ENCODE results near the gene ZNF678. TPM values are rescaled to one million over a fixed set of nuclear protein-coding genes. Genes with fewer than 3 reads are reported as not detected.

Gene ZNF678
- total and polyA plus RNA-seq, 11 donors = 0.99 to 6.0 (median 3.1) TPM

DNA sequence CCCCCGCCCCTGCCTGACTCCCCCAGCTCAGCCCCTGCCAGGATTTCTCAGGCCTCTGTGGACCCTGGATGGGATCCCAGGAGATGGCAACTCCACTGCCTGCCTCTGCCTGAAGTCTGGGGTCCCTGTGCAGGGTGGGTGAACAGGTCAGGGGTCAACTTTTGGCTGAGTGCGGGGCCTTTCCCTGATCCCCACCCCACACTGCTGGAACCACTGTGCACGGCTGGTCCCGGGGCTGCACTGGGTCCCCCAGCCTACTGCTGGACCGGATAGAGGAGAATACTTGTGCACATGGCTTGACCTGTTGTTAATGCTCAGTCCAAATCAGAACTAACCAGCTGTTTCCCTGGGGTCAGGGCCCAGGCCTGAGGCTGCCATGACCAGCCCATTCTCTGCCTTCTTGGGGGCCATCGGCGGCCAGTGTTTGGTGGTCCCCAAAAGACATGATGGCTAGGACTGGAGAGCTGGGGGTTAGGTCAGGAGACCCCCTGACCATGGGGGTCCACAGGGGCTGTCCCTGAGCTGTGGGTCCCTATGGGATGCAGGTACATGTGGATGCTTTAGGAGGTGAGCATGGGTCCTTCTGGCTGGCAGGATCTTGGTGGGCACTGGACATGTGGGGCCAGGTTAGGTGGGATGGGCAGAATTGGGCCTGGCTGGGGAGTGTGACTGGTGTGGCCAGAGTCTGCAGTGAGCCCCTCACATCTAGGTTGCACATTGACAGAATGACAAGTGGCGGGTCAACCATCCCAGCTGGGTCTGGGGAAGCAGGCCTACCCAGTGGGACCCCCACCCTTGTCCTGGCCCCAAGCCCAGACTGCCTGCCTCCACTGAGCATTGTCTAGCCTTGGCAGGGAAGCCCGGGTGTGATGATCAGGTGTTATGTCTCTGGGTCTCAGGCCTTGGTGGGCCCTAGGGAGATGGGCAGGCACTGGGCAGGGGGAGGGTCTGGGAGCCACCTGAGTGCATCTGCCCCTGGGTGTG, 19.0 kb upstream of the ZNF678 start:
- WGBS, 4 donors = 82 to 100% (median 95%) methylated on average over 2 to 9 of the region's 9 CpGs
- DNase-seq = peak in 1 of 5 donors; percentile 26
- Histone ChIP-seq H3K4me3 (no peak overlapping the region), H3K27ac (no peak overlapping the region), H3K36me3 (no peaks in the 10 kb centered on the region), H3K9me3 (no peaks in the 10 kb centered on the region), H3K27me3 (no peaks in the 10 kb centered on the region), H3K4me1 (peaks cover 0 to 17% (median 11%) of the 10 kb centered on the region in 12 donors)
- intact Hi-C loops (cut with DNase I) = loop anchor here in 4 of 10 donors (5.0 to 10.0 kb wide), 5 partner anchors 60 to 403 kb away; partner anchors contain the start of gene WNT9A (in 1 of the 4)
- no peak for TF ChIP-seq POLR2A (IDR thresholded peaks at IDR 0.05)
- TF ChIP-seq, protein P1, sequence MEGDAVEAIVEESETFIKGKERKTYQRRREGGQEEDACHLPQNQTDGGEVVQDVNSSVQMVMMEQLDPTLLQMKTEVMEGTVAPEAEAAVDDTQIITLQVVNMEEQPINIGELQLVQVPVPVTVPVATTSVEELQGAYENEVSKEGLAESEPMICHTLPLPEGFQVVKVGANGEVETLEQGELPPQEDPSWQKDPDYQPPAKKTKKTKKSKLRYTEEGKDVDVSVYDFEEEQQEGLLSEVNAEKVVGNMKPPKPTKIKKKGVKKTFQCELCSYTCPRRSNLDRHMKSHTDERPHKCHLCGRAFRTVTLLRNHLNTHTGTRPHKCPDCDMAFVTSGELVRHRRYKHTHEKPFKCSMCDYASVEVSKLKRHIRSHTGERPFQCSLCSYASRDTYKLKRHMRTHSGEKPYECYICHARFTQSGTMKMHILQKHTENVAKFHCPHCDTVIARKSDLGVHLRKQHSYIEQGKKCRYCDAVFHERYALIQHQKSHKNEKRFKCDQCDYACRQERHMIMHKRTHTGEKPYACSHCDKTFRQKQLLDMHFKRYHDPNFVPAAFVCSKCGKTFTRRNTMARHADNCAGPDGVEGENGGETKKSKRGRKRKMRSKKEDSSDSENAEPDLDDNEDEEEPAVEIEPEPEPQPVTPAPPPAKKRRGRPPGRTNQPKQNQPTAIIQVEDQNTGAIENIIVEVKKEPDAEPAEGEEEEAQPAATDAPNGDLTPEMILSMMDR (IDR thresholded peaks at IDR 0.05) = no peak
- ATAC-seq = no peak

- no peaks in the 10 kb centered on the region for H3K36me3 ChIP-seq
- peaks cover 0 to 17% (median 11%) of the 10 kb centered on the region in 12 donors for H3K4me1 ChIP-seq
- ATAC-seq (no peak), DNase-seq (no peak)
- H3K27me3 ChIP-seq = no peaks in the 10 kb centered on the region
- no peak overlapping the region for H3K4me3 ChIP-seq
- H3K27ac ChIP-seq = no peak overlapping the region
- TF ChIP-seq POLR2A (IDR thresholded peaks at IDR 0.05) = no peak
- TF ChIP-seq, protein P1 (IDR thresholded peaks at IDR 0.05) = no peak
- no peaks in the 10 kb centered on the region for H3K9me3 ChIP-seq
- intact Hi-C loops (cut with DNase I) = loop anchor here in 2 of 10 donors (10.0 kb wide), 2 partner anchors 61 to 179 kb away; no protein-coding TSS in a partner anchor
- 84 to 97% (median 91%) methylated on average over 5 of the region's 5 CpGs for WGBS, 4 donors
Measured at GRCh38 chr1:227545361-227545760, 18.0 kb upstream of the ZNF678 start.

GRCh38 chr1:227546059-227546458, 17.3 kb upstream of the ZNF678 start:
- H3K36me3 ChIP-seq = no peaks in the 10 kb centered on the region
- H3K4me1 ChIP-seq = peaks cover 0 to 17% (median 11%) of the 10 kb centered on the region in 12 donors
- H3K27me3 ChIP-seq = no peaks in the 10 kb centered on the region
- intact Hi-C loops (cut with DNase I) = loop anchor here in 2 of 10 donors (10.0 kb wide), 2 partner anchors 61 to 179 kb away; no protein-coding TSS in a partner anchor
- no peak overlapping the region for H3K27ac ChIP-seq
- DNase-seq = no peak
- 74 to 94% (median 75%) methylated on average over 5 of the region's 5 CpGs for WGBS, 4 donors
- no peak overlapping the region for H3K4me3 ChIP-seq
- peaks cover 0 to 4% (median 0%) of the 10 kb centered on the region in 12 donors for H3K9me3 ChIP-seq
- no peak for ATAC-seq
- TF ChIP-seq POLR2A (IDR thresholded peaks at IDR 0.05) = no peak
- TF ChIP-seq, protein P1 (IDR thresholded peaks at IDR 0.05) = no peak

Data from heart left ventricle (tissue), 16 donors.